LNCaP clone FGC (cell line): ENCODE measurements around the gene PSTK.

Source experiments
- DNase-seq: peaks from one replicate; pipeline ENCODE4 v3.0.0-alpha.2; 2011; ENCODE audit warnings: low read depth
- H3K4me3 ChIP-seq: 2 replicates; pipeline ENCODE4 v1.5.1; 2011; ENCODE audit warnings: mild to moderate bottlenecking, low read depth, low read length, control low read depth
- CTCF ChIP-seq: IDR thresholded peaks from 2 replicates; pipeline ENCODE4 v1.5.1; 2012; ENCODE audit warnings: mild to moderate bottlenecking; ENCODE audit not compliant: control insufficient read depth, insufficient read depth; ENCODE audit errors: extremely low read depth

PSTK gene

GRCh38 chr10:123031124-123031523 is 50.9 kb downstream of the PSTK start:
- DNase-seq = no peak
- no peak for TF ChIP-seq CTCF
- no peak overlapping the region for H3K4me3 ChIP-seq

GRCh38 chr10:123034332-123034731 is 54.1 kb downstream of the PSTK start:
- TF ChIP-seq CTCF = no peak
- H3K4me3 ChIP-seq = no peak overlapping the region
- DNase-seq = no peak

GRCh38 chr10:123035467-123036086 is 55.4 kb downstream of the PSTK start:
- no peak for TF ChIP-seq CTCF

DNA sequence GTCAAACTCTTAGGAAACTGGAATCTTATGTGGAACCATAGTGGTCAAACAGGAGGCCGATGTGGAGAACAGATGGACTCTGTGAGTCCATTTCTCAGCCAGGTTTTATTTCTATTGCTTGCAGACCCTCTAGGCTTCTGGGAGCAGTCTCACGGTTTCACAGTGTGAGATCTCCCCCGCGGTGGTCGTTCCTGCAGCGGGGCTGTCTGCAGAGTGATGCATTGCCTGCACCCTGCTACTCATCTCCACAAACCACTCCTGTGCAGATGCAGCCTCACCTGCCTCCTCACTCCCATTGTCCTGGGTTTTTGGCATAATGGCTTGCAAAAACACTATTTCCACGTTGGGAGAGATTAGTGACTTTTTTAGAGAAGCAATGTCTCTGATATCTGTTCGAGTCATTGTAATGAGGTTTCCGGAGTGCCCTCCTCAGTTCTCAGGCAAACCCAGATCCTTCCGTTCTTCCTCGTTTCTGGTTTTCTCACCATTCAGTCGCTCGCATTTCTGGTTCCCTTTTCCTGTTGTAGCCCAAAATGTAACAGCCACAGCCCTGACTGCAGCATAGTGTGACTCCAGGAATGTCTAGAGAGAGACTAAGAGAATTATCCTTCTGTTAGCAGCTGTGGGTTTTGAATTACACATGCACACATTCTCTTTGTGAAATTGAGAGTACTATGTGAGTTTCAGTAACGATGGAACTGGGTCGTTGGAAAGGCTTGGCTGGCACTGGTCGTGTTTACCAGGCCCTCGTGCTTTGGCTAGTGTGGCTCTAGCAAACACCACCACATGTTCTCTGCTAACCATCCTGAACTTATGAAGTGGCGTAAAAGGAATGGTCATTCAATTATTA is 58.8 kb downstream of the PSTK start:
- no peak overlapping the region for H3K4me3 ChIP-seq
- no peak for DNase-seq
- no peak for TF ChIP-seq CTCF

More at GRCh38 chr10:123035467-123036086, 55.4 kb downstream of the PSTK start:
- no peak for DNase-seq
- no peak overlapping the region for H3K4me3 ChIP-seq

DNA sequence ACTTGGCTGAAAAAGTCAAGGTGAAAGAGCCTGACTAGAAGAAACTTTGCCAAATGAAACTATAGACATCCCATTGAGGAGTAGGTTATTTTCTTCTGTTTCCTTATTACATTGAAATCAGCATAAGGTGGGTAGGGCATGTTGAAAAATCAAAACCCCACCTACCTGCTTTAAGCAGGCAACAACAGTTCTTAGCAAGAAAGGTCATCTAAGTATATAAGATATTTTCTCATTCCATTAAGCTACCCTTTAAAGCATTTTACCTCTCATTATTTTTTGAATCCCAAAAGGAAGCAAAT is 59.4 kb downstream of the PSTK start:
- no peak for TF ChIP-seq CTCF
- DNase-seq = no peak

More for the DNA sequence above, 59.4 kb downstream of the PSTK start:
- no peak overlapping the region for H3K4me3 ChIP-seq
